Calu3 (cell line): ENCODE results near the gene TPM1. TPM values are rescaled to one million over a fixed set of nuclear protein-coding genes. Genes with fewer than 3 reads are reported as not detected.

Experiments
- BruUV-seq: library from RNA; stranded (reverse); fragments of 400-500 nt; replicated peaks from 2 replicates; lab custom pipeline; 2021; lab: Mats Ljungman, UMichigan
- CTCF ChIA-PET: fragments of 300-600 bp; sonication (Branson Sonifier 250); formaldehyde crosslinking; loops from one replicate; lab custom pipeline; 2022; ENCODE audit warnings: antibody characterized with exemption; lab: Charles Lee
- DNase-seq: peaks from one replicate; pipeline ENCODE4 v3.0.0; 2022
- H3K27ac Mint-ChIP-seq: one replicate; pipeline ENCODE4 v1.8.0; 2022; ENCODE audit warnings: mixed read lengths; ENCODE audit not compliant: unreplicated experiment
- H3K27me3 Mint-ChIP-seq: one replicate; pipeline ENCODE4 v1.8.0; 2022; ENCODE audit warnings: mixed read lengths; ENCODE audit not compliant: unreplicated experiment
- H3K36me3 Mint-ChIP-seq: one replicate; pipeline ENCODE4 v1.8.0; 2022; ENCODE audit warnings: mild to moderate bottlenecking, moderate library complexity, mixed read lengths; ENCODE audit not compliant: insufficient read depth, unreplicated experiment
- H3K4me1 Mint-ChIP-seq: one replicate; pipeline ENCODE4 v1.8.0; 2022; ENCODE audit warnings: mild to moderate bottlenecking, low read depth, mixed read lengths; ENCODE audit not compliant: unreplicated experiment
- H3K4me3 Mint-ChIP-seq: one replicate; pipeline ENCODE4 v1.8.0; 2022; ENCODE audit warnings: mild to moderate bottlenecking, low read depth, moderate library complexity, mixed read lengths; ENCODE audit not compliant: unreplicated experiment
- H3K9me3 Mint-ChIP-seq: one replicate; pipeline ENCODE4 v1.8.0; 2022; ENCODE audit warnings: low read depth, mixed read lengths; ENCODE audit not compliant: unreplicated experiment
- CTCF ChIP-seq: fragments of 200-600 bp; IDR thresholded peaks from one replicate; pipeline ENCODE4 v1.8.0; 2022; ENCODE audit warnings: antibody characterized with exemption; ENCODE audit not compliant: unreplicated experiment
- intact Hi-C: fragments of 100-400 bp; cut with micrococcal nuclease; formaldehyde crosslinking; loops from one replicate; pipeline ENCODE4 v1.10.0; 2022; ENCODE audit not compliant: unreplicated experiment
- total RNA-seq: library from RNA; stranded (reverse); gene quantifications from 2 replicates; pipeline ENCODE4 v1.2.3, GENCODE V29; 2022

Gene TPM1
- total RNA-seq, 1 experiment from 2014 or later, result 1,158 TPM

GRCh38 chr15:63089260-63090043, 46.9 kb downstream of the TPM1 start:
- no peak for DNase-seq
- TF ChIP-seq CTCF, result no peak
- H3K4me3 Mint-ChIP-seq, result no peak overlapping the region
- H3K4me1 Mint-ChIP-seq, result peaks cover 8% of the 10 kb centered on the region
- no peak overlapping the region for H3K27ac Mint-ChIP-seq
- no TSS peak for BruUV-seq
- no peaks in the 10 kb centered on the region for H3K27me3 Mint-ChIP-seq
- H3K9me3 Mint-ChIP-seq, result no peaks in the 10 kb centered on the region
- intact Hi-C loops, result loop anchor here (5.0 kb wide), 1 partner anchor 242 kb away; no protein-coding TSS in a partner anchor
- peaks cover 5% of the 10 kb centered on the region for H3K36me3 Mint-ChIP-seq
- CTCF ChIA-PET, result interaction anchor here (1.5 kb wide), 1 partner anchor 42 kb away, joined by 3 read pairs; no protein-coding TSS in a partner anchor

GRCh38 chr15:63090472-63090871, 47.9 kb downstream of the TPM1 start:
- Mint-ChIP-seq H3K36me3 (peaks cover 5% of the 10 kb centered on the region), H3K4me3 (no peak overlapping the region), H3K27ac (no peak overlapping the region), H3K4me1 (peaks cover 8% of the 10 kb centered on the region), H3K27me3 (no peaks in the 10 kb centered on the region), H3K9me3 (no peaks in the 10 kb centered on the region)
- DNase-seq, result no peak
- no TSS peak for BruUV-seq
- no peak for TF ChIP-seq CTCF
- CTCF ChIA-PET, result interaction anchor here (0.6 to 1.5 kb wide), 2 partner anchors 43 to 1153 kb away, joined by 3 read pairs; no protein-coding TSS in a partner anchor
- intact Hi-C loops, result loop anchor here (5.0 kb wide), 1 partner anchor 243 kb away; no protein-coding TSS in a partner anchor

GRCh38 chr15:63090887-63091286, 48.3 kb downstream of the TPM1 start:
- no TSS peak for BruUV-seq
- DNase-seq, result no peak
- peaks cover 8% of the 10 kb centered on the region for H3K4me1 Mint-ChIP-seq
- no peak overlapping the region for H3K27ac Mint-ChIP-seq
- H3K4me3 Mint-ChIP-seq, result no peak overlapping the region
- no peak for TF ChIP-seq CTCF
- no peaks in the 10 kb centered on the region for H3K9me3 Mint-ChIP-seq
- intact Hi-C loops, result loop anchor here (5.0 kb wide), 1 partner anchor 244 kb away; no protein-coding TSS in a partner anchor
- no peaks in the 10 kb centered on the region for H3K27me3 Mint-ChIP-seq
- CTCF ChIA-PET, result interaction anchor here (0.6 to 1.5 kb wide), 2 partner anchors 43 to 1153 kb away, joined by 3 read pairs; no protein-coding TSS in a partner anchor
- H3K36me3 Mint-ChIP-seq, result peaks cover 5% of the 10 kb centered on the region

GRCh38 chr15:63091679-63092446, 49.3 kb downstream of the TPM1 start:
- CTCF ChIA-PET, result interaction anchor here (1.3 kb wide), 1 partner anchor 309 kb away, joined by 3 read pairs; no protein-coding TSS in a partner anchor
- no peaks in the 10 kb centered on the region for H3K27me3 Mint-ChIP-seq
- no peak for TF ChIP-seq CTCF
- H3K4me1 Mint-ChIP-seq, result peaks cover 8% of the 10 kb centered on the region
- BruUV-seq, result no TSS peak
- H3K27ac Mint-ChIP-seq, result no peak overlapping the region
- H3K36me3 Mint-ChIP-seq, result peaks cover 5% of the 10 kb centered on the region
- no peaks in the 10 kb centered on the region for H3K9me3 Mint-ChIP-seq
- no peak for DNase-seq
- intact Hi-C loops, result loop anchor here (2.0 to 5.0 kb wide), 2 partner anchors 41 to 245 kb away; no protein-coding TSS in a partner anchor
- H3K4me3 Mint-ChIP-seq, result no peak overlapping the region
